ENCODE measurements around the gene CLEC18B.
"Not testable (repeated sequence)": the region's sequence is repeated elsewhere in the genome, so short reads cannot be mapped to it uniquely, and the experiment has no call there.

The CLEC18B gene

GRCh38 chr16:74404148-74404933 is 16.9 kb downstream of the CLEC18B start:
- not testable (repeated sequence) for DNase-seq

GRCh38 chr16:74400238-74400637 is 21.0 kb downstream of the CLEC18B start:
- DNase-seq: not testable (repeated sequence)

GRCh38 chr16:74398212-74398895 is 22.9 kb downstream of the CLEC18B start:
- not testable (repeated sequence) for DNase-seq

GRCh38 chr16:74396521-74397017 is 24.7 kb downstream of the CLEC18B start:
- DNase-seq: not testable (repeated sequence)

- DNase-seq: not testable (repeated sequence)
Measured at GRCh38 chr16:74394604-74395003, 26.7 kb downstream of the CLEC18B start.

- not testable (repeated sequence) for DNase-seq
Measured at GRCh38 chr16:74394131-74394530, 27.1 kb downstream of the CLEC18B start.

GRCh38 chr16:74391454-74392050 is 29.7 kb downstream of the CLEC18B start:
- DNase-seq: not testable (repeated sequence)

- DNase-seq: not testable (repeated sequence)
Measured at GRCh38 chr16:74382339-74383034, 38.8 kb downstream of the CLEC18B start.

GRCh38 chr16:74373847-74374184 is 47.5 kb downstream of the CLEC18B start:
- not testable (repeated sequence) for DNase-seq

- DNase-seq: no peak
Measured at GRCh38 chr16:74372953-74373846, 48.1 kb downstream of the CLEC18B start.

- DNase-seq: no peak
Measured at GRCh38 chr16:74372369-74372768, 48.9 kb downstream of the CLEC18B start.

- DNase-seq: not testable (repeated sequence)
Measured at GRCh38 chr16:74370338-74371135, 50.7 kb downstream of the CLEC18B start.

GRCh38 chr16:74368002-74368911 is 53.0 kb downstream of the CLEC18B start:
- DNase-seq: peak; percentile 98

- peak; percentile 78 for DNase-seq
Measured at GRCh38 chr16:74367469-74368001, 53.7 kb downstream of the CLEC18B start.

- DNase-seq: not testable (repeated sequence)
Measured at GRCh38 chr16:74361646-74362610, 59.4 kb downstream of the CLEC18B start.

Data from activated CD8-positive, alpha-beta memory T cell treated with anti-CD3 and anti-CD28 coated beads, Interleukin-2, amount 50 U/mL, for 48 hours (primary cell).